Endodermal cell (in vitro differentiated cells): Measurements from ENCODE around the gene SNRPD3. TPM values are rescaled to one million over a fixed set of nuclear protein-coding genes. Genes with fewer than 3 reads are reported as not detected.

Experiments used
- DNase-seq: peaks from one replicate; pipeline ENCODE4 v3.0.0-alpha.2; 2017
- H3K27ac ChIP-seq: 2 replicates; pipeline ENCODE4 v1.5.1; 2013; ENCODE audit warnings: mild to moderate bottlenecking, low read depth, low read length, moderate library complexity
- H3K27me3 ChIP-seq: 2 replicates; pipeline ENCODE4 v1.6.1; 2013; ENCODE audit warnings: mild to moderate bottlenecking, low read length, moderate library complexity; ENCODE audit not compliant: insufficient read depth, control insufficient read depth, poor library complexity, severe bottlenecking
- H3K36me3 ChIP-seq: 2 replicates; pipeline ENCODE4 v1.7.0; 2013; ENCODE audit warnings: mild to moderate bottlenecking, low read length, moderate library complexity; ENCODE audit not compliant: control insufficient read depth, insufficient read depth
- H3K4me1 ChIP-seq: one replicate; pipeline ENCODE4 v1.7.0; 2013; ENCODE audit warnings: low read length; ENCODE audit not compliant: control insufficient read depth, insufficient read depth
- H3K4me3 ChIP-seq: 2 replicates; pipeline ENCODE4 v1.5.1; 2013; ENCODE audit warnings: mild to moderate bottlenecking, low read length, moderate library complexity
- H3K9ac ChIP-seq: 2 replicates; pipeline ENCODE4 v1.6.1; 2013; ENCODE audit warnings: mild to moderate bottlenecking, low read length, moderate library complexity; ENCODE audit not compliant: poor library complexity, severe bottlenecking; ENCODE audit errors: extremely low read depth
- H3K9me3 ChIP-seq: 2 replicates; pipeline ENCODE4 v1.6.1; 2013; ENCODE audit warnings: mild to moderate bottlenecking, low read length, moderate library complexity; ENCODE audit not compliant: control insufficient read depth
- H3K27ac Mint-ChIP-seq: 2 replicates; pipeline ENCODE4 v1.8.0; 2020; ENCODE audit warnings: mixed read lengths
- H3K27me3 Mint-ChIP-seq: 2 replicates; pipeline ENCODE4 v1.8.0; 2021; ENCODE audit warnings: mild to moderate bottlenecking, mixed read lengths; ENCODE audit not compliant: insufficient read depth
- H3K36me3 Mint-ChIP-seq: 2 replicates; pipeline ENCODE4 v1.8.0; 2020; ENCODE audit warnings: low read depth, mixed read lengths
- H3K4me1 Mint-ChIP-seq: 2 replicates; pipeline ENCODE4 v1.8.0; 2020; ENCODE audit warnings: mixed read lengths
- H3K4me3 Mint-ChIP-seq: 2 replicates; pipeline ENCODE4 v1.8.0; 2020; ENCODE audit warnings: mild to moderate bottlenecking, moderate library complexity, mixed read lengths
- H3K9me3 Mint-ChIP-seq: 2 replicates; pipeline ENCODE4 v1.8.0; 2020; ENCODE audit warnings: mild to moderate bottlenecking, mixed read lengths
- WGBS, 2 experiments: methylation state at CpG; one replicate each; pipeline versions ENCODE4 v1.1.5 to v1.1.7; 2013; ENCODE audit warnings: missing lambda C conversion rate in 2 of 2, mixed read lengths in 1 of 2; ENCODE audit not compliant: insufficient coverage in 1 of 2, insufficient read length in 1 of 2; 5-methylcytosine and 5-hydroxymethylcytosine counted together
- total RNA-seq, 2 donors: library from RNA; stranded (reverse); fragmentation: NEBNext Ultra II Directional in 1 of 2; extraction: Animal tissue kit (Norgen Biotek cat#: 25700) in 1 of 2; gene quantifications; 2 replicates in 1 of 2; 3 replicates in 1 of 2; pipeline ENCODE4 v1.2.1, GENCODE V29; 2021
- TF ChIP-seq, protein P1 (sequence below): fragments of 200-600 bp; sonication (generic); conservative IDR thresholded peaks from 2 replicates; pipeline ENCODE4 v1.5.0; 2021; ENCODE audit warnings: antibody characterized with exemption, mild to moderate bottlenecking

The SNRPD3 gene
- total RNA-seq, 2 donors from 2014 or later, result 158 to 180 TPM

DNA sequence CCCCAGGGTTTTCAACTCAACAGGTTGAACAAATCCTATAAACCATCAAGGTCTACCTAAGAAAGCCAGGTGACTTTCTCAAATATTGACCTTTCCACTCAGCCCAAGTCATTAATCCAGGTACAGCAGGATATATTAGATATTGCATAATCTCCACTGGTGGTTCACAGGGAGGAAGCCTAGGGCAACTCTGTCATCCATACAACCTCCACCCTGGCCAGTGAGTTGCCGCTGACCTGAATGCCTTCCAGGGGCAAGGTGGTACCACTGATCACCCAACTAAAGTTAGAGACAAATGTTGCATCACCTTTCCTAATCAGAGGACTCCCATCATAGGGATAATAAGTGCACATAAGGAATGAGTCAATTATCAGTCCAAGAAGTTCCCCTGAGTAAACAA, 23.7 kb upstream of the SNRPD3 start:
- Mint-ChIP-seq H3K9me3 (no peaks in the 10 kb centered on the region), H3K36me3 (no peaks in the 10 kb centered on the region), H3K4me1 (no peaks in the 10 kb centered on the region), H3K27ac (no peak overlapping the region), H3K27me3 (no peaks in the 10 kb centered on the region), H3K4me3 (no peak overlapping the region)
- H3K27me3 ChIP-seq, result no peaks in the 10 kb centered on the region
- H3K4me1 ChIP-seq, result no peaks in the 10 kb centered on the region
- no peaks in the 10 kb centered on the region for H3K9me3 ChIP-seq
- no peak overlapping the region for H3K4me3 ChIP-seq
- H3K9ac ChIP-seq, result no peak overlapping the region
- no peak overlapping the region for H3K27ac ChIP-seq
- no peaks in the 10 kb centered on the region for H3K36me3 ChIP-seq
- no peak for DNase-seq
- WGBS, 2 experiments, result 96 to 100% methylated on average over 1 of the region's 1 CpG
- TF ChIP-seq, protein P1, sequence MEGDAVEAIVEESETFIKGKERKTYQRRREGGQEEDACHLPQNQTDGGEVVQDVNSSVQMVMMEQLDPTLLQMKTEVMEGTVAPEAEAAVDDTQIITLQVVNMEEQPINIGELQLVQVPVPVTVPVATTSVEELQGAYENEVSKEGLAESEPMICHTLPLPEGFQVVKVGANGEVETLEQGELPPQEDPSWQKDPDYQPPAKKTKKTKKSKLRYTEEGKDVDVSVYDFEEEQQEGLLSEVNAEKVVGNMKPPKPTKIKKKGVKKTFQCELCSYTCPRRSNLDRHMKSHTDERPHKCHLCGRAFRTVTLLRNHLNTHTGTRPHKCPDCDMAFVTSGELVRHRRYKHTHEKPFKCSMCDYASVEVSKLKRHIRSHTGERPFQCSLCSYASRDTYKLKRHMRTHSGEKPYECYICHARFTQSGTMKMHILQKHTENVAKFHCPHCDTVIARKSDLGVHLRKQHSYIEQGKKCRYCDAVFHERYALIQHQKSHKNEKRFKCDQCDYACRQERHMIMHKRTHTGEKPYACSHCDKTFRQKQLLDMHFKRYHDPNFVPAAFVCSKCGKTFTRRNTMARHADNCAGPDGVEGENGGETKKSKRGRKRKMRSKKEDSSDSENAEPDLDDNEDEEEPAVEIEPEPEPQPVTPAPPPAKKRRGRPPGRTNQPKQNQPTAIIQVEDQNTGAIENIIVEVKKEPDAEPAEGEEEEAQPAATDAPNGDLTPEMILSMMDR, result no peak

DNA sequence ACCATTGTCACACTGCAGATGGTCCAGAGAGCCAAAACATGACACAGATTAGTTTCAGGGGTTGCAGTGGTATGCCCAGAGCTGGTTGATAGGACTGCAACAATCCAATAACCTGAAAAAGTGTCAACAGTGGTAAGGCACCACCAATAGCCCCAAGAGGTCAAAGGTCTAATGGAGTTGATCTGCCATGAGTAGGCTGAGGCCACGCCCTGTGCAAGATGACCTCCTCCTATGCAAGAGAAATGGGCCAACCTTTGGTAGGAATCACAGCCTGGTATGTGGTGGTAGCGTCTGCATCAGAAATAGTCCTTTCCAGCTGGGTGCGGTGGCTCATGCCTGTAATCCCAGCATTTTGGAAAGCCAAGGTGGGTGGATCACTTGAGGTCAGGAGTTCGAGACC, 20.5 kb upstream of the SNRPD3 start:
- H3K4me3 Mint-ChIP-seq, result no peak overlapping the region
- peaks cover under 1% of the 10 kb centered on the region for H3K36me3 Mint-ChIP-seq
- H3K4me1 Mint-ChIP-seq, result no peaks in the 10 kb centered on the region
- WGBS, 2 experiments, result 82 to 94% methylated on average over 4 of the region's 4 CpGs
- H3K27ac ChIP-seq, result no peak overlapping the region
- peaks cover 3% of the 10 kb centered on the region for H3K36me3 ChIP-seq
- no peaks in the 10 kb centered on the region for H3K9me3 Mint-ChIP-seq
- no peak overlapping the region for H3K27ac Mint-ChIP-seq
- no peaks in the 10 kb centered on the region for H3K27me3 ChIP-seq
- H3K9me3 ChIP-seq, result no peaks in the 10 kb centered on the region
- TF ChIP-seq, protein P1, result no peak
- H3K4me3 ChIP-seq, result no peak overlapping the region
- no peaks in the 10 kb centered on the region for H3K27me3 Mint-ChIP-seq
- H3K9ac ChIP-seq, result no peak overlapping the region
- no peaks in the 10 kb centered on the region for H3K4me1 ChIP-seq
- DNase-seq, result no peak

DNA sequence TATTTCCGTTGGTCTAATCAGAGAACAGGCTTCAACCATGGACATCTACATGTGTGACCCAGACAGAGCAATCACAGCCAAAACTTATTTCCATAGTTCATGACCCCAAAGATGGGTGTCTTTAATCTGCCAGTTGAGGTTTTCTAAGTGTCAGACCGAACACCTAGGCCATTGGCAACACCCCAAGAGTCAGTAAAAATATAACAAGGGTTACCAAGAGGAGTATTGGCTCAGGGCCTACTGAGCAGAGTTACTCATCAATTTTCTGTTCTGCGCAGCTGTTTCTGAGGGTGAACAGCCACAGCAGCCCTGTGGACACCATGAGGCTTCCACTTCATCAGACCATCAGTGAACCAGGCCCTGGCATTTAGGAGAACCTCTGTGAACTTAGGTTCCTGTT, 19.7 kb upstream of the SNRPD3 start:
- Mint-ChIP-seq H3K27ac (no peak overlapping the region), H3K36me3 (peaks cover 8% of the 10 kb centered on the region), H3K9me3 (no peaks in the 10 kb centered on the region), H3K27me3 (no peaks in the 10 kb centered on the region), H3K4me1 (no peaks in the 10 kb centered on the region), H3K4me3 (no peak overlapping the region)
- TF ChIP-seq, protein P1, result no peak
- no peak overlapping the region for H3K4me3 ChIP-seq
- H3K27ac ChIP-seq, result no peak overlapping the region
- 90 to 94% methylated on average over 3 of the region's 3 CpGs for WGBS, 2 experiments
- DNase-seq, result no peak
- peaks cover 9% of the 10 kb centered on the region for H3K36me3 ChIP-seq
- no peak overlapping the region for H3K9ac ChIP-seq
- no peaks in the 10 kb centered on the region for H3K9me3 ChIP-seq
- H3K27me3 ChIP-seq, result no peaks in the 10 kb centered on the region
- H3K4me1 ChIP-seq, result no peaks in the 10 kb centered on the region
